DOHH2 (cell line): ENCODE measurements around the gene SLFN12L.

Source experiments
- H3F3A ChIP-seq: fragments of 200-600 bp; sonication (generic), shearing (Covaris generic); 2 replicates; pipeline ENCODE4 v1.6.0; 2016; ENCODE audit warnings: antibody characterized with exemption, mild to moderate bottlenecking; ENCODE audit not compliant: control insufficient read depth, insufficient read depth
- H3K27ac ChIP-seq: fragments of 200-600 bp; sonication (generic); 2 replicates; pipeline ENCODE4 v1.5.1; 2014; ENCODE audit warnings: low read depth, mild to moderate bottlenecking, low read length, moderate library complexity
- H3K27me3 ChIP-seq: fragments of 200-600 bp; sonication (generic); 2 replicates; pipeline ENCODE4 v1.6.1; 2014; ENCODE audit warnings: mild to moderate bottlenecking, low read length, mixed read lengths; ENCODE audit not compliant: control insufficient read depth
- H3K36me3 ChIP-seq: fragments of 200-600 bp; sonication (generic); 2 replicates; pipeline ENCODE4 v1.6.1; 2014; ENCODE audit warnings: mild to moderate bottlenecking, low read length, moderate library complexity, mixed read lengths; ENCODE audit not compliant: control insufficient read depth
- H3K4me1 ChIP-seq: fragments of 200-600 bp; sonication (generic); 2 replicates; pipeline ENCODE4 v1.6.1; 2014; ENCODE audit warnings: mild to moderate bottlenecking, low read length, mixed read lengths; ENCODE audit not compliant: control insufficient read depth
- H3K4me2 ChIP-seq: fragments of 200-600 bp; sonication (generic); 2 replicates; pipeline ENCODE4 v1.6.0; 2014; ENCODE audit warnings: mild to moderate bottlenecking, low read length, moderate library complexity
- H3K4me3 ChIP-seq: fragments of 200-600 bp; sonication (generic); 2 replicates; pipeline ENCODE4 v1.5.1; 2014; ENCODE audit warnings: mild to moderate bottlenecking, low read length, mixed read lengths
- H3K79me2 ChIP-seq: fragments of 200-600 bp; sonication (generic); 2 replicates; pipeline ENCODE4 v1.6.1; 2014; ENCODE audit warnings: mild to moderate bottlenecking, low read length, mixed read lengths; ENCODE audit not compliant: control insufficient read depth
- H3K9me2 ChIP-seq: fragments of 200-600 bp; sonication (generic); replicated peaks from 2 replicates; pipeline ENCODE4 v1.6.1; 2014; ENCODE audit warnings: mild to moderate bottlenecking, low read length, mixed read lengths; ENCODE audit not compliant: control insufficient read depth
- H3K9me3 ChIP-seq: fragments of 200-600 bp; sonication (generic); 2 replicates; pipeline ENCODE4 v1.6.1; 2014; ENCODE audit warnings: antibody characterized with exemption, low read length, mixed read lengths; ENCODE audit not compliant: control insufficient read depth, insufficient read depth
- H4K20me1 ChIP-seq: fragments of 200-600 bp; sonication (generic); 2 replicates; pipeline ENCODE4 v1.6.0; 2014; ENCODE audit warnings: low read depth, mild to moderate bottlenecking, antibody characterized with exemption, low read length, moderate library complexity; ENCODE audit not compliant: control insufficient read depth, insufficient read depth
- CTCF ChIP-seq: fragments of 200-600 bp; sonication (generic); IDR thresholded peaks from one replicate; pipeline ENCODE4 v1.5.1; 2014; ENCODE audit warnings: antibody characterized with exemption, mild to moderate bottlenecking, low read depth, low read length; ENCODE audit not compliant: poor library complexity, severe bottlenecking
- EZH2phosphoT487 ChIP-seq: fragments of 200-600 bp; sonication (generic); IDR thresholded peaks from 2 replicates; pipeline ENCODE4 v1.6.1; 2017; ENCODE audit warnings: borderline replicate concordance, mild to moderate bottlenecking, antibody characterized with exemption, low read length, moderate library complexity, mixed read lengths

SLFN12L gene

GRCh38 chr17:35537601-35538141 lies at the start of gene SLFN12L:
Gene SLFN12L (minus strand): TSS chr17:35537678. CDS start chr17:35522364, 15,314 bp downstream.
- no peaks in the 10 kb centered on the region for H3K9me3 ChIP-seq
- no peaks in the 10 kb centered on the region for H3F3A ChIP-seq
- H3K27ac ChIP-seq, result no peak within 1 kb of the TSS
- H3K79me2 ChIP-seq, result no peaks in the 10 kb centered on the region
- H3K4me2 ChIP-seq, result no peak within 1 kb of the TSS
- no peaks in the 10 kb centered on the region for H4K20me1 ChIP-seq
- no peaks in the 10 kb centered on the region for H3K36me3 ChIP-seq
- no peak for TF ChIP-seq CTCF
- no peak for TF ChIP-seq EZH2phosphoT487
- no peak within 1 kb of the TSS for H3K4me3 ChIP-seq
- 0 out of 2 replicates have a peak, but pooled peaks cover 8% of the 10 kb centered on the region for H3K27me3 ChIP-seq
- H3K9me2 ChIP-seq, result no peaks in the 10 kb centered on the region
- H3K4me1 ChIP-seq, result peaks cover 6% of the 10 kb centered on the region

- peak overlapping the region; percentile 62 for H3K27ac ChIP-seq
- no peaks in the 10 kb centered on the region for H3K9me3 ChIP-seq
- H3K36me3 ChIP-seq, result no peaks in the 10 kb centered on the region
- no peaks in the 10 kb centered on the region for H4K20me1 ChIP-seq
- H3K4me2 ChIP-seq, result peak overlapping the region; percentile 80
- H3K9me2 ChIP-seq, result no peaks in the 10 kb centered on the region
- H3K27me3 ChIP-seq, result no peaks in the 10 kb centered on the region; the same call in 1 of the 2 replicates
- H3F3A ChIP-seq, result peaks cover 3% of the 10 kb centered on the region; the same call in 1 of the 2 replicates
- H3K79me2 ChIP-seq, result peaks cover 42% of the 10 kb centered on the region
- peak overlapping the region; percentile 96 for H3K4me3 ChIP-seq
- TF ChIP-seq CTCF (no peak), EZH2phosphoT487 (no peak)
- peaks cover 22% of the 10 kb centered on the region for H3K4me1 ChIP-seq
Measured at GRCh38 chr17:35586569-35587073, 49.1 kb upstream of the SLFN12L start.

- H3K9me3 ChIP-seq, result no peaks in the 10 kb centered on the region
- peaks cover 20% of the 10 kb centered on the region for H3K79me2 ChIP-seq
- H3K27me3 ChIP-seq, result no peaks in the 10 kb centered on the region; the same call in 1 of the 2 replicates
- peaks cover 6% of the 10 kb centered on the region; the same call in 1 of the 2 replicates for H3F3A ChIP-seq
- no peak for TF ChIP-seq EZH2phosphoT487
- no peak for TF ChIP-seq CTCF
- no peak overlapping the region for H3K27ac ChIP-seq
- H3K36me3 ChIP-seq, result no peaks in the 10 kb centered on the region
- no peak overlapping the region for H3K4me3 ChIP-seq
- H3K9me2 ChIP-seq, result no peaks in the 10 kb centered on the region
- H4K20me1 ChIP-seq, result no peaks in the 10 kb centered on the region
- H3K4me2 ChIP-seq, result no peak overlapping the region
- H3K4me1 ChIP-seq, result peaks cover 27% of the 10 kb centered on the region
Measured at GRCh38 chr17:35584061-35584460, 46.6 kb upstream of the SLFN12L start.
